Chondrocyte (in vitro differentiated cells): ENCODE measurements around the gene LTBP3. TPM values are rescaled to one million over a fixed set of nuclear protein-coding genes. Genes with fewer than 3 reads are reported as not detected.

Experiments used
- DNase-seq: peaks from one replicate; pipeline ENCODE4 v3.0.0; 2021; ENCODE audit warnings: mixed read lengths, low spot score
- H3K27ac Mint-ChIP-seq: one replicate; pipeline ENCODE4 v1.8.0; 2021; ENCODE audit warnings: mild to moderate bottlenecking, moderate library complexity, mixed read lengths; ENCODE audit not compliant: unreplicated experiment
- H3K27me3 Mint-ChIP-seq: 2 replicates; pipeline ENCODE4 v1.8.0; 2021; ENCODE audit warnings: low read depth, mixed read lengths
- H3K36me3 Mint-ChIP-seq: 2 replicates; pipeline ENCODE4 v1.8.0; 2021; ENCODE audit warnings: low read depth, mixed read lengths
- H3K4me1 Mint-ChIP-seq: 2 replicates; pipeline ENCODE4 v1.8.0; 2021; ENCODE audit warnings: low read depth, mild to moderate bottlenecking, mixed read lengths
- H3K4me3 Mint-ChIP-seq: one replicate; pipeline ENCODE4 v1.8.0; 2021; ENCODE audit warnings: mild to moderate bottlenecking, moderate library complexity, mixed read lengths; ENCODE audit not compliant: unreplicated experiment
- H3K9me3 Mint-ChIP-seq: 2 replicates; pipeline ENCODE4 v1.8.0; 2021; ENCODE audit warnings: low read depth, mixed read lengths
- total RNA-seq: library from RNA; stranded (reverse); gene quantifications from 3 replicates; pipeline ENCODE4 v1.2.1, GENCODE V29; 2021
- TF ChIP-seq, protein P1 (sequence below): fragments of 200-600 bp; sonication (generic); IDR thresholded peaks from 2 replicates; pipeline ENCODE4 v1.5.0; 2021; ENCODE audit warnings: antibody characterized with exemption, mild to moderate bottlenecking, moderate library complexity

LTBP3 gene
- total RNA-seq, 1 donor from 2014 or later, result 271 TPM

DNA sequence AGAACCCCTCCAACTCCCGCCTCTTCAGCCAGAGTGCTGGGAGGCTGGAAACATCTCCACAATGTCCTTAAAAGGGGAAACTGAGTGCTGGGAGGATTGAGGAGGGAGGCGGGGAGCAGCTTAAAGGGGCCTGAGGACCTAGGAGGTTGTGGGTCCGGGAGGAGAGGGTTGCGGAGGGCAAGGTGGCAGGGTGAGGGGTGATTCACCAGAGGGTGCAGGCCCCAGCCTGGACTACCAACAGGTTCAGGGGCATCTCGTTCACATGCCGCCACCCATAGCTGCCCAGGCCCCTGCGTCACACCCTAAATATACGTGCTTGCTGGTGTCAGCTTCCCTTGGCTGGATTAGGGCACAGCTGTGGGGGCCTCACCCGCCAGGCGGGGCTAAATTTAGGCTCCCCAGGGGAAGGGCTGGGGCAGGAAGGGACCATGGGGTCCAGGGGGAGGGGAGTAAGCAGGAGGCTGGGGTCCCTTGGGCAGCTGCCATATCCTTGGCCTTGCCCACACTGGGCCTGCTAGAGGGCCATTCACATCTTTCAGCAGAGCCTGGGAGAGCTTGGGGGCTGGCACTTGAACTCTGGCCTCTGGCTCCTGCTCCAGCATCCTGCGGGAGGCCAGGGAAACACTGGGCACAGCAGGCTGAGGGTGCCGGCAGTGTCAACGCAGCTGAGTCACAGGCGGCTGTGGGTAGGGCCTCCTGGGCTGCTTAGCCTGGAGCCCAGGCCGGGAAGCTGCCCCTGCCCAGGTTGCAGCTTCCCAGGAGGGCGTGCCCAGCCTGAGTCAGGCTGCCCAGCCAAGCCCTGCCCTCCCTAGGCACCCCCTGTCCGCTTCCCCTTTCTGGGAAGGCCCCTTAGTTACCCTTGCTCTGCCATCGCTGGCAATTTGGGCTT is 19.0 kb upstream of the LTBP3 start:
- H3K27ac Mint-ChIP-seq, result peak overlapping the region; percentile 84

GRCh38 chr11:65576232-65576866 is 18.2 kb upstream of the LTBP3 start:
- H3K27ac Mint-ChIP-seq, result peak overlapping the region; percentile 84
- H3K4me1 Mint-ChIP-seq, result peaks cover 57% of the 10 kb centered on the region
- H3K27me3 Mint-ChIP-seq, result no peaks in the 10 kb centered on the region

More for the DNA sequence above, 19.0 kb upstream of the LTBP3 start:
- Mint-ChIP-seq H3K9me3 (no peaks in the 10 kb centered on the region), H3K4me3 (peak overlapping the region; percentile 83), H3K27me3 (no peaks in the 10 kb centered on the region), H3K36me3 (peaks cover 14% of the 10 kb centered on the region), H3K4me1 (peaks cover 49% of the 10 kb centered on the region)
- no peak for DNase-seq
- TF ChIP-seq, protein P1, sequence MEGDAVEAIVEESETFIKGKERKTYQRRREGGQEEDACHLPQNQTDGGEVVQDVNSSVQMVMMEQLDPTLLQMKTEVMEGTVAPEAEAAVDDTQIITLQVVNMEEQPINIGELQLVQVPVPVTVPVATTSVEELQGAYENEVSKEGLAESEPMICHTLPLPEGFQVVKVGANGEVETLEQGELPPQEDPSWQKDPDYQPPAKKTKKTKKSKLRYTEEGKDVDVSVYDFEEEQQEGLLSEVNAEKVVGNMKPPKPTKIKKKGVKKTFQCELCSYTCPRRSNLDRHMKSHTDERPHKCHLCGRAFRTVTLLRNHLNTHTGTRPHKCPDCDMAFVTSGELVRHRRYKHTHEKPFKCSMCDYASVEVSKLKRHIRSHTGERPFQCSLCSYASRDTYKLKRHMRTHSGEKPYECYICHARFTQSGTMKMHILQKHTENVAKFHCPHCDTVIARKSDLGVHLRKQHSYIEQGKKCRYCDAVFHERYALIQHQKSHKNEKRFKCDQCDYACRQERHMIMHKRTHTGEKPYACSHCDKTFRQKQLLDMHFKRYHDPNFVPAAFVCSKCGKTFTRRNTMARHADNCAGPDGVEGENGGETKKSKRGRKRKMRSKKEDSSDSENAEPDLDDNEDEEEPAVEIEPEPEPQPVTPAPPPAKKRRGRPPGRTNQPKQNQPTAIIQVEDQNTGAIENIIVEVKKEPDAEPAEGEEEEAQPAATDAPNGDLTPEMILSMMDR, result no peak

DNA sequence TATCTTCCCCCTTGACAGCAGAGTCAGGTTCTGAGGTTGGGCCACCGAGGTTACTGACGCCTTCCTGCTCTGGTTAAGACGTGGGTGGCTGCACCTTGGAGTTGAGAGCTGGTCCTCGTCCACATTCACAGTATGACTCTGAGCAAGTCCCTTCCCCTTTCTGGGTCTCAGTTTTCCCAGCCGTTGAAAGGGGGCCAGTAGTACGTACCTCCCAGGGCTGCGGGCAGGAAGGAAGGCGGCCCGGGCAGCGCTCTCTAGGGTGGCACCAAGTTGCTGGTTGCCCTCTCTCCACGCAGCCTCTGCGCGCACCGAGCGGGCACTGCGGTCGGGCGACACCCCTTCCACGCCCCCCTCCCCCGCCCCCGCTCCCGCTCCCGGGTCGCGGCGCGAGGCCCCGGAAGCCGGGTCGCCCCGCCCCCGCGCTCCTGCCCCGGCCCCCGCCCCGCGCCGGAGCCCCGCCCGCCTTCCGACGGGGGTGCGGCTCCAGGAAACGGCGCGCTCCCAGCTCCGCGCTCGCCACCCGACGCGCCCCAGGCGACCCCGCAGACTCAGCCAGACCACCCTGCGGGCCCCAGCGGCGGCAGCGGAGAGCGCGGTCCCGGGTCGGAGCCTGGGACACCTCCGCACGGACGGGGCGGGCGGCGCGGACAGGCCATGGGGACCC is 17.5 kb upstream of the LTBP3 start, which contains the start of gene EHBP1L1:
Gene EHBP1L1 (plus strand): TSS at position 486 of the 664 bp plus-strand sequence. CDS start 250 bp downstream, outside the sequence.
- Mint-ChIP-seq H3K4me3 (peak within 1 kb of the TSS; percentile 83), H3K27me3 (no peaks in the 10 kb centered on the region), H3K4me1 (peaks cover 61% of the 10 kb centered on the region), H3K9me3 (no peaks in the 10 kb centered on the region), H3K36me3 (peaks cover 9% of the 10 kb centered on the region), H3K27ac (peak within 1 kb of the TSS; percentile 91)
- no peak for DNase-seq
- TF ChIP-seq, protein P1, result no peak

More at GRCh38 chr11:65576232-65576866, 18.2 kb upstream of the LTBP3 start:
- Mint-ChIP-seq H3K36me3 (peaks cover 12% of the 10 kb centered on the region), H3K9me3 (no peaks in the 10 kb centered on the region), H3K4me3 (peak overlapping the region; percentile 83)
- DNase-seq, result no peak
- TF ChIP-seq, protein P1, result no peak

- no peak for DNase-seq
- H3K27ac Mint-ChIP-seq, result peak overlapping the region; percentile 91
- no peaks in the 10 kb centered on the region for H3K27me3 Mint-ChIP-seq
- H3K4me1 Mint-ChIP-seq, result peaks cover 65% of the 10 kb centered on the region
- TF ChIP-seq, protein P1, result no peak
- H3K9me3 Mint-ChIP-seq, result no peaks in the 10 kb centered on the region
- peak overlapping the region; percentile 68 for H3K4me3 Mint-ChIP-seq
- H3K36me3 Mint-ChIP-seq, result peaks cover 8% of the 10 kb centered on the region
Measured at GRCh38 chr11:65574811-65575567, 16.8 kb upstream of the LTBP3 start.
